Activated CD4-positive, alpha-beta T cell treated with anti-CD3 and anti-CD28 coated beads for 1 hour (primary cell): ENCODE results near the gene DEXI.
"Not testable (repeated sequence)": the region's sequence is repeated elsewhere in the genome, so short reads cannot be mapped to it uniquely, and the experiment has no call there.

Experiments
- DNase-seq: peaks from one replicate; pipeline ENCODE4 v3.0.0-alpha.2; 2020

Gene DEXI

DNA sequence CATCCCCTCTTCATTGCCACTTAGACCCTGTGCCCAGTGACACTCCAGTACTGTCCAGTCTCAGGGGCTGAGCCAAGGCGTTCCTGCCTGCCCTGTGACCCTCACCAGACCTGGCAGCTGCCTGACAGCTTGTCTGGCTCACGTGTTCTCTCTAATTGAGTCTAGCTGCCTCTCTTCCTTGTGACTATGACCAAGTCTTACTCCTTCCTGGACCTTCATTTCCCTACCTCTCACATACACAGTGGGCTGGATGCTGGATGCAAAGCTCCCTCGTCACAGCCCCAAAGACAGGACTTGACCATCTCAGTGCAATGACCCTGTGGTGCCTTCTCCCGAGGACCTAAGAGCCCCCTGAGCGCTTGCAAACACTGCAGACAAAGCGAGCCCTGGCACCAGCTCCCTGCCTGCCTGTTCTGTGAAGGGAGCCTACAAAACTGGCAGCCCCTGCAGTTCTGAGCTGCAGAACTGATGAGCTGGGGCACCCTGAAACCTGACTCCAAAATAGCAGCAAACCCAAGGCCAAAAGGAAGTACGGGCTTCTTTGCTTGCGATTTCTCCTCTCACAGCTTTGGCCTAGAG is 1.7 kb downstream of the DEXI start:
- DNase-seq, result no peak

DNA sequence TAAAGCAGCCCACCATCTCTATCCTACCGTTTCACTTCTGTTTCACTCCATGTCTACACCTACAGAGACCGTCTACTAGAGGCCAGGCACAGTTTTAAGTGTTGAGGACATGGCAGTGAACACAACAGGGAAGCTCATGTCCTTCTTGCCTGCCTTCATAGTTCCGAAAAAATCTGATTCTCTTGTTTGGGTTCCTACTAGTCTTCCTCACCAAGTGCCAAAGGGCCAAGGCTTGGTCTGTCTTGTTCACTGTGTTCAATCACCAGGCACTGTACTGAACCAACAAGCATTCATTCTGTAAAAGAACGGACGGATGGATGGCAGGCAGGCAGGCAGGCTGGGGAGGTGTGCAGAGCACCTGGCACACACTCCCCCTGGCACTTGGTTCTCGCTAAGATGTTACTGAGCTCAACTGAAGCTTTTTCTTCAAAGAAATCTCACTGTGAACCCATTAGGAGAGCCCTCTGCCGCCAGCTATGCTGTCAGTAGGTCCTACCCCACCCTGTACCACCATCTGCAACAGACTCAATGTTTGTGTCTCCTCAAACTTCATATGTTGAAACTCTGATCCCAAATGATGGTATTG is 2.5 kb downstream of the DEXI start:
- no peak for DNase-seq

GRCh38 chr16:10938796-10939648 is 3.2 kb downstream of the DEXI start:
- no peak for DNase-seq

GRCh38 chr16:10938321-10938720 is 3.9 kb downstream of the DEXI start:
- no peak for DNase-seq

GRCh38 chr16:10937068-10937859 is 5.0 kb downstream of the DEXI start:
- DNase-seq, result no peak

GRCh38 chr16:10936272-10936984 is 5.8 kb downstream of the DEXI start:
- no peak for DNase-seq

GRCh38 chr16:10935226-10935915 is 6.9 kb downstream of the DEXI start:
- DNase-seq, result no peak

GRCh38 chr16:10934325-10935107 is 7.8 kb downstream of the DEXI start:
- no peak for DNase-seq

- DNase-seq, result no peak
Observed at GRCh38 chr16:10933865-10934264, 8.4 kb downstream of the DEXI start.

DNA sequence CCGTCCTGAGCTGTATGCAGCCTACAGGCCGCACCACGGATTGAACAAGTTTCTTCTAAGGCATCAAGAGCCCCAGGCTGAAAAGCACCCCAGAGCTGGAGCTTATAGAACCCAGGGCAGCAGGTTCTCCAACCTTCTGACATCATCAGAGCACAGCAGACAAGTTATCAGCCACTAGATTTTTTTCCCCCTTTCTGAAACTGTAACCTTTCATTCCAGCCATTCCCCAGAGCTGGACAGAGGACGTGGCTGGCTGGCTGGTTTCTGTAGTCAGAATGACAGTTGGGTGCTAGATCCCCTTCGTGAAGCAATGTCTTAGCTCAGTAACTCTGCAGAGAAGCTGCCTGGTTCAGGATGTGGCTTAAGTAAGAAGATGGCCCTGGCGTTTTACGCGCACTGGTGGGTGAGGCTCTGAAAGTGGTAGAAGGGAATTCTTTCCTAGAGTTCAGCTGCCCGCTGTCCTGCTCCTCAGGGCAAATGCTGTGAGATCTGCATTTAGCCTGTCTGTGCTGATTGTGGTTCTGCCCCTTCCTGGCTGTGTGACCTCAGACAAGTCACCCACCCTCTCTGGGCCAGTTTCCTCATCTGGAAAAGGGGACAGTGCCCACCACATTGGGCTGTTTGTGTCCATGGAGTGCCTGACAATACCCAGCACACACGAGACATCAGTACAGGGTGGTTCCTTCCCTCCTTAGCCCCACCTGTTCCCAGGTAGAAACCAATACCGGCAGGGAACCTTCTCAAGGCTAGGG is 9.1 kb downstream of the DEXI start:
- DNase-seq, result no peak

DNA sequence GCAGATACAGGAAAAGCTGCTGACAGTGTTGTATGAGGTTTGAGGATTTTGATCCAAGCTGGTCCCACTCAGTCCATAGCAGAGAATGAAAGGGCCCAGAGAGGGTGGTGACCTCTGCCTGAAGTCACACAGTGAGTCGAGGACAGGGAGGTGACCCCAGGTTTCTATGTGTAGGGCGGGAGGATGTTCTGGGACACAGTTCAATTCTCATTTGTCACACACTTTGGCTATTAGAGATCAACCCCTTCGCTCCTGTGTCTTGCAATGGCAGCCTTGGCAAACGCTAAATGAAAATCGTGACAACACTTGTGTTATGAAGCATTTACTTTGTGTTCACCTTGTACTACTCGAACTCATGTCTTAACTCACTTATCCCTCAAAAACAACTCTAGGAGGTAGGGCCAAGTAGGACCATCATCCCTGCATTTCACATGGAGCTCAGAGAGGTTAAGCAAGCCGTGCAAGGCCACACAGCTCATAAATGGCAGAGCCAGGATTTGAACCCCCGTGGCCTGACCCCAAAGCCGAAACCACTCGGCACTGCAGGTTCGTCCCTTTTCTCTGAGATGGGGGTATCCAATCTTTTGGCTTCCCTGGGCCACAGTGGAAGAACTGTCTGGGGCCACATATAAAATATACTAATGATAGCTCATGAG is 10.2 kb downstream of the DEXI start:
- DNase-seq, result no peak

DNA sequence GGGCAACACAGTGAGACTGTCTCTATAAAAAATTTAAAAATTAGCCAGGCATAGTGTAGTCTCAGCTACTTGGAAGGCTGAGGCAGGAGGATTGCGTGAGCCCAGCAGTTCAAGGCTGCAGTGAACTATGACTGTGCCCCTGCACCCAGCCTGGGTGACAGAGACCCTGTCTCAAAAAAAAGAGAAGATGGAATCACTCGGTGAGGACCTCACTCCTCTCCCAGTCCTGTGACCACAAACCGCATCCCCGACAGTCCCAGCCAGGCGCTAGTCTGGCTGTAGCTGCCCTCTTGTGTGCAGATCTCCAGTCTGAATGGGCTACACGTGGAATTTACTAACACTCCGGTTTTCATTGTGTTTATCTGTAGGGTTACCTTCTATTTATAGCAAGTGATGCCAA is 11.1 kb downstream of the DEXI start:
- no peak for DNase-seq

DNA sequence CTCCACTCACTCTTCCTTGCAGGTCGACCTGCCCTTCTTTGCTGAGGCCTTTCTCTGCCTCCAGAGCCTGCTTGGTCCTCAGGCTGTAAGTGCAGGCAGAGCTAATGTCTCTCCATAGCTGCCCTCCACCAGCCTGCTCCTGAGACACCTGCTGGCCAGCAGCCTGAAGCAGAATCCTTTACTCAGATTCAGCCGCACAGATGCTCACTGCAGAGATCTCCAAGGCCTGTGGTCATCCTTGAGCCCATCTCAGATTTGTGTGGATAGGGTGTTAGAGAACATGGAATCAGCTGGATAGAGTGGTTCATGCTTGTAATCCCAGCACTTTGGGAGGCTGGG is 11.5 kb downstream of the DEXI start:
- DNase-seq, result no peak

DNA sequence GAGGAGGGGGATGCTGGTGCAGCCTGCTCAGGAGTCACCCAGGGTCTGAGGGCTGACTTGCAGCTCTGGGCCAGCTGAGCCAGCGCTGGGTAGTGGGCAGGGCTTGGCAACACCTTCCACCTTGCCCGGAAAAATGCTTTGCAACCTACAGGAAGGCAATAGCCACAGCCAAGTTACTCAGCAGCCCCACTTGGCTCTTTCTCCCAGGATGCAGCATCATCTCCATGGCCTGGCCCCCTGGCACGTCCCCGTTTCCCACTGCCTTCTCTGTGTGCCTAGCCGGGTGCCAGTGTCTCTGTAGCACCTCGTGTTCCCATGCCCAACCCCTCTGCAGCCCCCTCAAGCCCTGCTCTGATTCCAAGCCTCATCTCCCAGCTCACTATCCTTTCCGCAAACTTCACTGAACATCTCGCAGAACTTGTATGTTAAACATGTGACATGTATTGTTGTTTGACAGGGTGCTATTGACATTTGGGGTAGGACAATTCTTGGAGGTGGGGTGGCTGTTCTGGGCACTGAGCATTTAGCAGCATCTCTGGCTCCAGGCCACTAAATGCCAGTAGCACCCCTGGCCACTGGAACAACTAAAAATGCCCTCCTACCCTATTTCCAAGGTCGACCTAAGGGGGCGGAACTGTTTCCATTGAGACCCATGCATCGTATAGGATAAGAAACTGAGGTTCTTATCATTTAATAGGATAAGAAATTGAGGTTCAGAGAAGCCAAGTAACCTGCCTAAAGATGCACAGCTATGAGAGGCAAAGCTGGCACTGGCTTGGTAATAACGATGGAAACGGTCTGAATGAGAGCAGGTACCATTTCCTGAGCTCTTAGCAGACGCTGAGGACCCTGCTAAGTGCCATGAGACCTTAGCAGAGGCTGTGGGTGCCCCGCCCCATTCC is 12.2 kb downstream of the DEXI start:
- no peak for DNase-seq

DNA sequence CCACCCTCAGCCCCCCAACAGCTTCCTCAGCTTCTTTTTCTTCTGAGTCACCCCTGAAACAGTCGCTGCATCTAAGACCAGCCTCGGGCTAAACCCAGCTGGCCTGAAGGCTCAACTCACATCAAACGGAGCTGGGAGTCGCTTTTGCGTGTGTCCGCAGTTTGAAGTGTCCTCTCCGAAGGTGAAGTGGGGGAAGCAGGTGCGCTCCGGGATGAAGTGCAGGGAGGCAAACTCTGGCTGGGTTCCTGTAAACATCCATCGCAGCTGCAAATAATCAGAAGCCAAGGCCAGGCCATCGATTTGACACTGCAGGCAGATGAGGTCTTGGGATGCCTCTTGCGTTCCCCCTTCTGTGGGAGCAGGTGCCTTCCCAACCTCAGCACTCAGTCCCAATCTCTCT is 13.2 kb downstream of the DEXI start:
- not testable (repeated sequence) for DNase-seq

- no peak for DNase-seq
Observed at GRCh38 chr16:10927497-10928112, 14.7 kb downstream of the DEXI start.

DNA sequence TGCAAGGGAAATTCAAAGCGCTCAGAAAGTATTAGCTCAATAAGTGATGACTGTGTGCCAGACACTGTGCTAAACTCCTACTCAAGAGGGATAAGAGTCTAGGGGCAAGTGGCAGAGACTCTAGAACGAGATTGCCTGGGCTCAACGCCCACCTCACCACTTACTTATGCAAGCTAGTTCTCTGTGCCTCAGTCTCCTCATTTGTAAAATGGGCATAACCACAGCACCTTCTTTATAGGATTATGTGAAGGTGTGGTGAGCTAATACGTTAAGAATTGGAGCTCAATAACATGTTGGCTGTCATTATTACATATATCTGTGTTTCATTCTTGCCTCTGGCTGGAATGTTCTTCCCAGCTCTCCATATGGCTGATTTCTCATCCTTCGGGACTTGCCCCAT is 15.4 kb downstream of the DEXI start:
- DNase-seq, result no peak

GRCh38 chr16:10926094-10926493 is 16.2 kb downstream of the DEXI start:
- DNase-seq, result no peak

DNA sequence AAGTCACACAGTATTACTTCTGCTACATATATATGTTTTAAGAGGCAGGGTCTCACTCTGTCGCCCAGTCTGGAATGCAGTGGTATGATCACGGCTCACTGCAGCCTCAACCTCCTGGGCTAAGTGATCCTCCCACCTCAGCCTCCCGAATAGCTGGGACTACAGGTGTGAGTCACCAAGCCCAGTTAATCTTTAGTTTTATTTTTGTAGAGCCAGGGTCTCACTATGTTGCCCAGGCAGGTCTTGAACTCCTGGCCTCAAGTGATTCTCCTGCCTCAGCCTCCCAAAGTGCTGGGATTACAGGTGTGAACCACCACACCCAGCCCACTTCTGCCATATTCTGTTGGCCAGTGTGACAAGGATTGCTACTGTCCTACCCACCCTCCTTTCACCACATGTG is 17.0 kb downstream of the DEXI start:
- not testable (repeated sequence) for DNase-seq
